A673 (cell line): Measurements from ENCODE around the gene LHCGR. TPM values are rescaled to one million over a fixed set of nuclear protein-coding genes. Genes with fewer than 3 reads are reported as not detected.
A peak's percentile ranks its signal among the peaks of the same experiment; 100 is the strongest.

Experiments
- BruUV-seq: library from RNA; stranded (reverse); fragments of 400-500 nt; replicated peaks from 2 replicates; lab custom pipeline; 2021; lab: Mats Ljungman, UMichigan
- CTCF ChIA-PET: fragments of 300-600 bp; sonication (Branson Sonifier 250); formaldehyde crosslinking; loops from one replicate; lab custom pipeline; 2022; ENCODE audit warnings: antibody characterized with exemption; lab: Charles Lee
- POLR2A ChIA-PET: fragments of 300-600 bp; sonication (Branson Sonifier 250); formaldehyde crosslinking; loops from one replicate; lab custom pipeline; 2022; ENCODE audit warnings: antibody characterized with exemption; ENCODE audit not compliant: low non-redundant PET; lab: Charles Lee
- DNase-seq: peaks from one replicate; pipeline ENCODE4 v3.0.0-alpha.2; 2015; ENCODE audit warnings: low spot score
- H3K27ac ChIP-seq: fragments of 200-600 bp; sonication (generic); 2 replicates; pipeline ENCODE4 v1.5.1; 2016; ENCODE audit warnings: mixed run types, low read depth, mild to moderate bottlenecking, mixed read lengths, antibody characterized with exemption, low read length; ENCODE audit not compliant: poor library complexity, severe bottlenecking
- H3K27me3 ChIP-seq: fragments of 200-600 bp; sonication (generic); replicated peaks from 2 replicates; pipeline ENCODE4 v1.6.1; 2017; ENCODE audit warnings: mixed run types, low read depth, mild to moderate bottlenecking, mixed read lengths, antibody characterized with exemption, low read length; ENCODE audit not compliant: insufficient read depth, poor library complexity
- H3K36me3 ChIP-seq: fragments of 200-600 bp; sonication (generic); 2 replicates; pipeline ENCODE4 v1.6.1; 2016; ENCODE audit warnings: mixed run types, mild to moderate bottlenecking, mixed read lengths, antibody characterized with exemption, low read length; ENCODE audit not compliant: insufficient read depth, poor library complexity, severe bottlenecking
- H3K4me1 ChIP-seq: fragments of 200-600 bp; sonication (generic); 2 replicates; pipeline ENCODE4 v1.6.1; 2017; ENCODE audit warnings: mixed run types, mild to moderate bottlenecking, mixed read lengths, antibody characterized with exemption, low read length; ENCODE audit not compliant: insufficient read depth, poor library complexity, severe bottlenecking
- H3K4me3 ChIP-seq: fragments of 200-600 bp; sonication (generic); 2 replicates; pipeline ENCODE4 v1.5.1; 2016; ENCODE audit warnings: low read depth, mixed run types, mild to moderate bottlenecking, mixed read lengths, low read length; ENCODE audit not compliant: poor library complexity, severe bottlenecking
- H3K9me3 ChIP-seq: fragments of 200-600 bp; sonication (generic); 2 replicates; pipeline ENCODE4 v1.6.1; 2016; ENCODE audit warnings: mixed run types, low read depth, mild to moderate bottlenecking, mixed read lengths, antibody characterized with exemption, low read length; ENCODE audit not compliant: poor library complexity, severe bottlenecking
- CTCF ChIP-seq: fragments of 300-800, 200-600 bp; sonication (generic); conservative IDR thresholded peaks from 2 replicates; pipeline ENCODE4 v1.5.1; 2017; ENCODE audit warnings: low read depth, mild to moderate bottlenecking, antibody characterized with exemption, low read length, moderate library complexity, mixed read lengths
- EZH2 ChIP-seq: fragments of 200-600 bp; sonication (generic); IDR thresholded peaks from 2 replicates; pipeline ENCODE4 v1.6.1; 2017; ENCODE audit warnings: borderline replicate concordance, low read depth, mild to moderate bottlenecking, mixed read lengths, antibody characterized with exemption, low read length; ENCODE audit not compliant: poor library complexity, severe bottlenecking
- intact Hi-C: fragments of 100-400 bp; cut with micrococcal nuclease; formaldehyde crosslinking; loops from one replicate; pipeline ENCODE4 v1.10.0; 2022; ENCODE audit not compliant: unreplicated experiment
- total RNA-seq: library from RNA; stranded (reverse); gene quantifications from 2 replicates; pipeline ENCODE4 v1.2.3, GENCODE V29; 2021

LHCGR gene
- total RNA-seq, 1 experiment from 2014 or later, result not detected

- no peak overlapping the region for H3K4me3 ChIP-seq
- no peaks in the 10 kb centered on the region for H3K36me3 ChIP-seq
- TF ChIP-seq EZH2 (no peak), CTCF (no peak)
- intact Hi-C loops, result no loop called here
- BruUV-seq, result no TSS peak
- ChIA-PET CTCF (no interaction called here), POLR2A (no interaction called here)
- no peak for DNase-seq
- no peak overlapping the region for H3K27ac ChIP-seq
- no peaks in the 10 kb centered on the region for H3K4me1 ChIP-seq
- no peaks in the 10 kb centered on the region for H3K9me3 ChIP-seq
- no peaks in the 10 kb centered on the region for H3K27me3 ChIP-seq
Observed at GRCh38 chr2:48774251-48774650, 18.7 kb upstream of the LHCGR start.

- Histone ChIP-seq H3K27ac (no peak overlapping the region), H3K4me1 (no peaks in the 10 kb centered on the region), H3K4me3 (no peak overlapping the region), H3K27me3 (no peaks in the 10 kb centered on the region), H3K36me3 (no peaks in the 10 kb centered on the region), H3K9me3 (no peaks in the 10 kb centered on the region)
- no peak for DNase-seq
- TF ChIP-seq EZH2, result no peak
- TF ChIP-seq CTCF, result no peak
- ChIA-PET CTCF (no interaction called here), POLR2A (no interaction called here)
- no TSS peak for BruUV-seq
- intact Hi-C loops, result no loop called here
Observed at GRCh38 chr2:48771241-48772014, 15.9 kb upstream of the LHCGR start.

GRCh38 chr2:48770181-48770580 is 14.7 kb upstream of the LHCGR start:
- no peaks in the 10 kb centered on the region for H3K27me3 ChIP-seq

GRCh38 chr2:48768669-48769068 is 13.1 kb upstream of the LHCGR start:
- POLR2A ChIA-PET, result no interaction called here
- BruUV-seq, result no TSS peak
- H3K4me3 ChIP-seq, result no peak overlapping the region
- no peaks in the 10 kb centered on the region for H3K36me3 ChIP-seq
- no peak overlapping the region for H3K27ac ChIP-seq
- H3K9me3 ChIP-seq, result no peaks in the 10 kb centered on the region
- no peak for TF ChIP-seq CTCF
- no peak for TF ChIP-seq EZH2
- no peaks in the 10 kb centered on the region for H3K4me1 ChIP-seq
- peak; percentile 56 for DNase-seq
- H3K27me3 ChIP-seq, result no peaks in the 10 kb centered on the region
- intact Hi-C loops, result no loop called here
- CTCF ChIA-PET, result no interaction called here

More at GRCh38 chr2:48770181-48770580, 14.7 kb upstream of the LHCGR start:
- no TSS peak for BruUV-seq
- no peaks in the 10 kb centered on the region for H3K9me3 ChIP-seq
- H3K27ac ChIP-seq, result no peak overlapping the region
- no peak overlapping the region for H3K4me3 ChIP-seq
- intact Hi-C loops, result no loop called here
- H3K4me1 ChIP-seq, result no peaks in the 10 kb centered on the region
- no peaks in the 10 kb centered on the region for H3K36me3 ChIP-seq
- DNase-seq, result no peak
- ChIA-PET POLR2A (interaction anchor here (0.5 kb wide), 1 partner anchor 898 kb away, joined by 3 read pairs; no protein-coding TSS in a partner anchor), CTCF (no interaction called here)
- no peak for TF ChIP-seq EZH2
